ENCODE measurements around the gene CYP46A1. TPM values are rescaled to one million over a fixed set of nuclear protein-coding genes. Genes with fewer than 3 reads are reported as not detected.

The CYP46A1 gene
- total RNA-seq, 4 donors from 2014 or later, result 0.18 to 2.2 (median 0.45) TPM

GRCh38 chr14:99730876-99731546 lies 46.9 kb downstream of the CYP46A1 start:
- no peak overlapping the region for H3K4me3 ChIP-seq
- peak; percentile 1 to 10 for DNase-seq
- H3K9me3 ChIP-seq, result no peaks in the 10 kb centered on the region
- no peaks in the 10 kb centered on the region for H3K36me3 ChIP-seq
- ATAC-seq, result no peak
- H3K27me3 ChIP-seq, result no peaks in the 10 kb centered on the region
- TF ChIP-seq CTCF (IDR thresholded peaks at IDR 0.05 in 4 of 5, conservative IDR thresholded peaks at IDR 0.05 in 1 of 5), result no peak
- TF ChIP-seq POLR2A (IDR thresholded peaks at IDR 0.05), result no peak
- intact Hi-C loops (cut with DNase I; ENCODE audit: low total_unique reads) (loop anchor here (1.0 to 2.0 kb wide), 2 partner anchors 62 to 154 kb away; partner anchors contain the start of gene EML1), in situ Hi-C loops (cut with MboI; ENCODE audit: low sequenced_read_pairs in 4 of 4) (loop anchor here in 1 of 4 donors (10.0 kb wide), 1 partner anchor 64 kb away; the partner anchor contains the start of gene EML1)
- peaks cover 9 to 24% of the 10 kb centered on the region in 2 donors for H3K4me1 ChIP-seq
- H3K27ac ChIP-seq, result no peak overlapping the region

- no peaks in the 10 kb centered on the region for H3K36me3 ChIP-seq
- H3K4me1 ChIP-seq, result peaks cover 11 to 25% of the 10 kb centered on the region in 2 donors
- H3K9me3 ChIP-seq, result no peaks in the 10 kb centered on the region
- ATAC-seq, result no peak
- no peak overlapping the region for H3K27ac ChIP-seq
- H3K27me3 ChIP-seq, result no peaks in the 10 kb centered on the region
- in situ Hi-C loops (cut with MboI; ENCODE audit: low sequenced_read_pairs in 4 of 4) (loop anchor here in 1 of 4 donors (10.0 kb wide), 1 partner anchor 63 kb away; the partner anchor contains the start of gene EML1), intact Hi-C loops (cut with DNase I; ENCODE audit: low total_unique reads) (loop anchor here (2.0 kb wide), 1 partner anchor 61 kb away; the partner anchor contains the start of gene EML1)
- peak; percentile 1 to 19 for DNase-seq
- H3K4me3 ChIP-seq, result no peak overlapping the region
- TF ChIP-seq POLR2A (IDR thresholded peaks at IDR 0.05), result no peak
- TF ChIP-seq CTCF (IDR thresholded peaks at IDR 0.05 in 4 of 5, conservative IDR thresholded peaks at IDR 0.05 in 1 of 5), result no peak
Measured at GRCh38 chr14:99731547-99732435, 47.7 kb downstream of the CYP46A1 start.

DNA sequence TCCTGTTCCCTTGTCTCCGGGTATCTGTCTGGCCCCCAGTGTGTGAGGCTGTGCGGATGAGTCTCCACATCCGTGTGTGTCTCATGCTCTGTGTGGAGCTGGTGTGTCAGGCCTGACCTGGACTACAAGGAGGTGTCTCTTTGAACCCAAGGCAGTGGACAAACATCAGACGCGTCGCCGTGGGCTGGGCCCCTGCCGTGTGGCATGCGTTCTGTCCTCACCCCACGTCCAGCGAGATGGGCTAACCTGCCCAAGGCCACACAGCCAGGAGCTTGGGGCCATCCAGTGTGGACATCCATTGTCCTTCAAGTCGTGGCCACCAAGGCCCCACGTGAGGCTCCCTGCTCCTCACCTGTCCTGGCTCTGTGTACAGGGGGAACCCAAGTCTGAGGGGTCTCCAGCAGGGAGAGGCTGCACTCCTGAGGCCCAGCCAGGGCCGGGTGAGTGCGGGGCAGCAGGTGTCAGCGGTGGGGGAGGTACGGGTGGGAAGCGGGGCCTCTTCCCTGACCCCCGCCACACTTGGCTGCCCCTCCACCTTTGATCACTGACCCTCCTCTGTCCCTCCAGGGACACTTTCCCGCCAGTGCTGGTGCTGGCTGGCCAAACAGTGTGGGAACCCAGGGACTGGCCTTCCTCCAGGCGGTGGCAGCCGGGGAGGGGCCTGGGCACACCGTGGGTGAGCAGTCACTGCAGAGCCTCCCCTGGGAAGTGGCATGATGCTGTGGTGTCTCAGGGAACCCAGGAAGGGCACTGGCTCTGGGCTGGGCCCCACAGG lies 48.5 kb downstream of the CYP46A1 start:
- H3K27me3 ChIP-seq, result no peaks in the 10 kb centered on the region
- ATAC-seq, result no peak
- intact Hi-C loops (cut with DNase I; ENCODE audit: low total_unique reads), result no loop called here
- no peaks in the 10 kb centered on the region for H3K9me3 ChIP-seq
- H3K36me3 ChIP-seq, result no peaks in the 10 kb centered on the region
- in situ Hi-C loops (cut with MboI; ENCODE audit: low sequenced_read_pairs in 4 of 4), result loop anchor here in 1 of 4 donors (10.0 kb wide), 1 partner anchor 62 kb away; the partner anchor contains the start of gene EML1
- H3K4me1 ChIP-seq, result peaks cover 20 to 29% of the 10 kb centered on the region in 2 donors
- H3K4me3 ChIP-seq, result no peak overlapping the region
- no peak for TF ChIP-seq CTCF (IDR thresholded peaks at IDR 0.05 in 4 of 5, conservative IDR thresholded peaks at IDR 0.05 in 1 of 5)
- no peak for TF ChIP-seq POLR2A (IDR thresholded peaks at IDR 0.05)
- peak; percentile 1 to 10 for DNase-seq
- H3K27ac ChIP-seq, result no peak overlapping the region

DNA sequence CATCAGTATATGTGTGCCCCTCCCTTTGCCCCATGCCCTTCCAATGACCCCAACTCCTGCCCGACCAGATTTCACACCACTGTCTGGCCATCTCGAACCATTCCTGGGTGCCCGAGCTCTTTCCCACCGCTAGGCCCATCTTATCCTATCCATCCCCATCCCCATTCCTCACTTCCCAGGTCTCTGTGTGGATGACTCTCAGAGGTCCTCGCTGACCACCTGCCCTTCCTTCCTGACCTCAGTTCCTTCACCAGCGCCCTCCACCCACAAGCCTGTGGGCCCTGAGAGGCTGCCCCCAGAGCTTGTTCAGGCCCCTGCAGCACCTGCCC lies 49.1 kb downstream of the CYP46A1 start:
- Histone ChIP-seq H3K36me3 (no peaks in the 10 kb centered on the region), H3K9me3 (no peaks in the 10 kb centered on the region), H3K4me1 (peaks cover 25 to 29% of the 10 kb centered on the region in 2 donors), H3K4me3 (no peak overlapping the region), H3K27me3 (no peaks in the 10 kb centered on the region), H3K27ac (no peak overlapping the region)
- no peak for DNase-seq
- in situ Hi-C loops (cut with MboI; ENCODE audit: low sequenced_read_pairs in 4 of 4) (loop anchor here in 1 of 4 donors (10.0 kb wide), 1 partner anchor 62 kb away; the partner anchor contains the start of gene EML1), intact Hi-C loops (cut with DNase I; ENCODE audit: low total_unique reads) (no loop called here)
- TF ChIP-seq POLR2A (IDR thresholded peaks at IDR 0.05), result no peak
- no peak for ATAC-seq
